ENCODE results near the gene COASY.
A peak's percentile ranks its signal among the peaks of the same experiment; 100 is the strongest.

The COASY gene

DNA sequence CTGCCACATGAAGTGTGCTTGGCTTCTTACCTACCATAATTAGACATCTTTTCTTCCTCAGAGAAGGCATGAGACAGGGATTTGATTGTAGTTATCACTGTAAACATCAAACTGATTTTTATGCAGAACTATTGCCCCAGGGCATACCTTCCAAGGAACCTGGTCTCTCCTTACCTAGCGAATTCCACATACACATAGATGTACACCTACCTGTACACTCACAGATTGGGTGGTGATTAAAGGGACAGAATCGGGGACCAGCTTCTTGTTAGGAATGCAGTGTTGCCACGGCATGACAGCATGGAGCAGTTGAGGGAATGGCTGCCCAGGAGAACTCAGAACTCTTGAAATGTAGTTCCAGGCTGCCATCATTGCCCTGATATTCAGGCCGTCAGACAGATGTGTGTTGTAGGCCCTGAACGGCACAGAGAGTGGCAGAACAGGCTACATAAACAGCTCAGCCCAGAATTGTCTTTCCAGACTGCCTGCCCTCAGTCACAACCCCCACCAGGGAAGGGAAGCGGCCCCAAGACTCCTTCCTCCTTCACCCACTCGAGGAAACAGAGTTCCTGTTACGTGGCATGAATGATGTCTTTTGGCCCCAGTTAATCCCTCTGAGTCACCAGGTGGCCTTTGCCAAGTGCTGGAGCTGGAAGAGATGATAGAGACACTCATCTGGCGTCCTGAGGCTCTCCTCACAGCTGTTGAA, 43.7 kb upstream of the COASY start:
- no peak for TF ChIP-seq TOX (CRISPR knock-in tag; IDR thresholded peaks at IDR 0.05; ENCODE audit: borderline replicate concordance)
- no peak for TF ChIP-seq OSR1 (CRISPR knock-in tag; IDR thresholded peaks at IDR 0.05)
- no peak for TF ChIP-seq CSDC2 (CRISPR knock-in tag; IDR thresholded peaks at IDR 0.05)
- TF ChIP-seq PPARA (CRISPR knock-in tag; IDR thresholded peaks at IDR 0.05; ENCODE audit: borderline replicate concordance): no peak
- TF ChIP-seq, protein P1, sequence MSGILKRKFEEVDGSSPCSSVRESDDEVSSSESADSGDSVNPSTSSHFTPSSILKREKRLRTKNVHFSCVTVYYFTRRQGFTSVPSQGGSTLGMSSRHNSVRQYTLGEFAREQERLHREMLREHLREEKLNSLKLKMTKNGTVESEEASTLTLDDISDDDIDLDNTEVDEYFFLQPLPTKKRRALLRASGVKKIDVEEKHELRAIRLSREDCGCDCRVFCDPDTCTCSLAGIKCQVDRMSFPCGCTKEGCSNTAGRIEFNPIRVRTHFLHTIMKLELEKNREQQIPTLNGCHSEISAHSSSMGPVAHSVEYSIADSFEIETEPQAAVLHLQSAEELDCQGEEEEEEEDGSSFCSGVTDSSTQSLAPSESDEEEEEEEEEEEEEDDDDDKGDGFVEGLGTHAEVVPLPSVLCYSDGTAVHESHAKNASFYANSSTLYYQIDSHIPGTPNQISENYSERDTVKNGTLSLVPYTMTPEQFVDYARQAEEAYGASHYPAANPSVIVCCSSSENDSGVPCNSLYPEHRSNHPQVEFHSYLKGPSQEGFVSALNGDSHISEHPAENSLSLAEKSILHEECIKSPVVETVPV (CRISPR knock-in tag; IDR thresholded peaks at IDR 0.05): no peak
- no peak for TF ChIP-seq ISL1 (CRISPR knock-in tag; IDR thresholded peaks at IDR 0.05)
- TF ChIP-seq ZFP30 (CRISPR knock-in tag; IDR thresholded peaks at IDR 0.05): no peak
- TF ChIP-seq, protein P2, sequence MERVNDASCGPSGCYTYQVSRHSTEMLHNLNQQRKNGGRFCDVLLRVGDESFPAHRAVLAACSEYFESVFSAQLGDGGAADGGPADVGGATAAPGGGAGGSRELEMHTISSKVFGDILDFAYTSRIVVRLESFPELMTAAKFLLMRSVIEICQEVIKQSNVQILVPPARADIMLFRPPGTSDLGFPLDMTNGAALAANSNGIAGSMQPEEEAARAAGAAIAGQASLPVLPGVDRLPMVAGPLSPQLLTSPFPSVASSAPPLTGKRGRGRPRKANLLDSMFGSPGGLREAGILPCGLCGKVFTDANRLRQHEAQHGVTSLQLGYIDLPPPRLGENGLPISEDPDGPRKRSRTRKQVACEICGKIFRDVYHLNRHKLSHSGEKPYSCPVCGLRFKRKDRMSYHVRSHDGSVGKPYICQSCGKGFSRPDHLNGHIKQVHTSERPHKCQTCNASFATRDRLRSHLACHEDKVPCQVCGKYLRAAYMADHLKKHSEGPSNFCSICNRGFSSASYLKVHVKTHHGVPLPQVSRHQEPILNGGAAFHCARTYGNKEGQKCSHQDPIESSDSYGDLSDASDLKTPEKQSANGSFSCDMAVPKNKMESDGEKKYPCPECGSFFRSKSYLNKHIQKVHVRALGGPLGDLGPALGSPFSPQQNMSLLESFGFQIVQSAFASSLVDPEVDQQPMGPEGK (CRISPR knock-in tag; IDR thresholded peaks at IDR 0.05; ENCODE audit: borderline replicate concordance): no peak
- TF ChIP-seq ZNF8 (CRISPR knock-in tag; IDR thresholded peaks at IDR 0.05): no peak
- TF ChIP-seq, protein P3, sequence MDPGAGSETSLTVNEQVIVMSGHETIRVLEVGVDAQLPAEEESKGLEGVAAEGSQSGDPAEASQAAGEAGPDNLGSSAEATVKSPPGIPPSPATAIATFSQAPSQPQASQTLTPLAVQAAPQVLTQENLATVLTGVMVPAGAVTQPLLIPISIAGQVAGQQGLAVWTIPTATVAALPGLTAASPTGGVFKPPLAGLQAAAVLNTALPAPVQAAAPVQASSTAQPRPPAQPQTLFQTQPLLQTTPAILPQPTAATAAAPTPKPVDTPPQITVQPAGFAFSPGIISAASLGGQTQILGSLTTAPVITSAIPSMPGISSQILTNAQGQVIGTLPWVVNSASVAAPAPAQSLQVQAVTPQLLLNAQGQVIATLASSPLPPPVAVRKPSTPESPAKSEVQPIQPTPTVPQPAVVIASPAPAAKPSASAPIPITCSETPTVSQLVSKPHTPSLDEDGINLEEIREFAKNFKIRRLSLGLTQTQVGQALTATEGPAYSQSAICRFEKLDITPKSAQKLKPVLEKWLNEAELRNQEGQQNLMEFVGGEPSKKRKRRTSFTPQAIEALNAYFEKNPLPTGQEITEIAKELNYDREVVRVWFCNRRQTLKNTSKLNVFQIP (CRISPR knock-in tag; IDR thresholded peaks at IDR 0.05; ENCODE audit: borderline replicate concordance, low read depth): no peak
- no peak for TF ChIP-seq SNAI2 (CRISPR knock-in tag; IDR thresholded peaks at IDR 0.05)
- TF ChIP-seq ZNF70 (CRISPR knock-in tag; IDR thresholded peaks at IDR 0.05): no peak
- peak; percentile 36 for ATAC-seq

DNA sequence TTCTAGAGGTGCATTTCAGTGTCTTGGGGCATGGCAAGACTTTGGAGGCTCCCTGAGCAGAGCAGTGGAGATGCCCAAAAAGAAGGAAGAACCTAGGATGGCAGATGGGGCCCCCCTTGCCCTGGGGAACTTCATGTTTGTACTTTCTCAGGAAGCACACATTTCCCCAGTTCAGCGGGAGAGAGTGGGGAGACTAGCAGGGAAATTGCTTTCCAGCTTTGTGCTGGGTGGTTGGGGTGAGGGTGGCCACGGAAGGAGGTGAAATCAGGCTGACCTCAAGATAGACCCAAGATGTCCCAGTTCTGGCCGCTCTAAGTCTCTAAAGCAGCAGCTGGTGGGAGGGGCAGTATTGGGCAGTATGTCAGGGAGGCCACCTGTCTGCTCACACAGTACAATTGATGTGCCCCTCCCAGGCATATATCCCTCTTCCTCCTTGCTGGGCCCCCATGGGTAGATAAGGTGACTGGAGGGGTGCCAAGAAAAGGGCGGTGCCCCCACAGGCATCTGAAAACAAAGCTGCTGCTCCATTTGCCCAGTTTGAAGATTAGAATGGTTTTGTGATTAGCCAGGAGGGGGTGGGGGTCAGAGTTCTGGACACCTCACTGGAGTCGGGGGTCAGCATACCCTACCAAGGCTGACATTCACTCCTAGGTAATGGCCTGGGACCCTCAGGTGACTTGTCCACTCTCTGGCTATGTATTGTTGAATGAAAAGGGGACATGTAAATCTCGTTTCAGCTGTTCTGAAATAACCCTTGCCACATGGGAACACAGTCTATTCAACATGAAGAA, 43.0 kb upstream of the COASY start:
- TF ChIP-seq CSDC2 (CRISPR knock-in tag; IDR thresholded peaks at IDR 0.05) (no peak), ESRRG (CRISPR knock-in tag; IDR thresholded peaks at IDR 0.05) (no peak), TCF4 (CRISPR knock-in tag; IDR thresholded peaks at IDR 0.05; ENCODE audit: borderline replicate concordance) (no peak)
- no peak for ATAC-seq

DNA sequence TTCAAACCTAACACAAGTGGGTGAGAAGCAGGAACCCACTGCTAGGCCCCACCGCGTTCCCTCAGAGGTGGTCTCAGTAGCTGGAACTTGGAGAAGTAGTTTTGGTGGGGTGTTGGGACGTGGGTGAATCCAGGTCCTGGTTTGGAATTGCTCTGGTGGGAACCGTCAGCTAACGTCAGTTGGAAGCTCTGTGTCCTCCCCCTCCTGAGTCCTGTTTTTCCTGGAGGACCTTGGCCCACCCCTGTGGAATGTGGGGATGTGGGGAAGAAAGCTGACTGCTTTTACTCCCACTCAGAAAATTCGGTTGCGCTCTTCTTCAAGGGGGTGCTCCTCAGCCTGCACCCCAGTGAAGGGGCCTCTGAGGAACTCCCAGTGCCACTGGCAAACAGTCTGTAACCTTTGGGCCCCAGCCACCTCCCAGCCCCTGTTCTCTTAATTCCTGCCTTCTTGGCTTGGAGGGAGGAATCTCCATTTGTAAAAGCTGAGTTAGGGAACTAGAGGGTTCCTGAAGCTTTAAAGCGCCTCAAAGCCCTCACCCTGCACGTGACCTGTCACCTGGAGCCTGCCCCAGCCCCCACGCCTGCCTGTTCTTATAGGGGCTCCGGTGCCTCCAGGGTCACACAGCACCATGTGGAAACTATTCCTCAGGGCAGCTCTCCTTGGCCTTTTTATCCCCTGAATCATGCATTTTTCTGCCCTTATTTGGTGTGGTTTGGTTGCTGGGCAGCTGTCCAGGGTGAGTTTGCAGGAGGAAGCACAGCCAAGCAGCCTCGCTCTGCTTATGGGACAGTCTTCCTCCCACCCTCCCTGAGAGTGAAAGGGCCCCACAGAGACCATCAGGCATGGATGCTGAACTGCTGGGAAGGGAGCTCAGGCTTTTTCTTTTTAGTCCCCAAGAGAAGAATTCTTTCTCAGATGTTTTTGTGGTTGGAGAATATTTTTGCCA, 42.1 kb upstream of the COASY start:
- TF ChIP-seq, protein P4, sequence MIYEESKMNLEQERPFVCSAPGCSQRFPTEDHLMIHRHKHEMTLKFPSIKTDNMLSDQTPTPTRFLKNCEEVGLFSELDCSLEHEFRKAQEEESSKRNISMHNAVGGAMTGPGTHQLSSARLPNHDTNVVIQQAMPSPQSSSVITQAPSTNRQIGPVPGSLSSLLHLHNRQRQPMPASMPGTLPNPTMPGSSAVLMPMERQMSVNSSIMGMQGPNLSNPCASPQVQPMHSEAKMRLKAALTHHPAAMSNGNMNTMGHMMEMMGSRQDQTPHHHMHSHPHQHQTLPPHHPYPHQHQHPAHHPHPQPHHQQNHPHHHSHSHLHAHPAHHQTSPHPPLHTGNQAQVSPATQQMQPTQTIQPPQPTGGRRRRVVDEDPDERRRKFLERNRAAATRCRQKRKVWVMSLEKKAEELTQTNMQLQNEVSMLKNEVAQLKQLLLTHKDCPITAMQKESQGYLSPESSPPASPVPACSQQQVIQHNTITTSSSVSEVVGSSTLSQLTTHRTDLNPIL (CRISPR knock-in tag; IDR thresholded peaks at IDR 0.05; ENCODE audit: low read depth): no peak
- TF ChIP-seq, protein P5, sequence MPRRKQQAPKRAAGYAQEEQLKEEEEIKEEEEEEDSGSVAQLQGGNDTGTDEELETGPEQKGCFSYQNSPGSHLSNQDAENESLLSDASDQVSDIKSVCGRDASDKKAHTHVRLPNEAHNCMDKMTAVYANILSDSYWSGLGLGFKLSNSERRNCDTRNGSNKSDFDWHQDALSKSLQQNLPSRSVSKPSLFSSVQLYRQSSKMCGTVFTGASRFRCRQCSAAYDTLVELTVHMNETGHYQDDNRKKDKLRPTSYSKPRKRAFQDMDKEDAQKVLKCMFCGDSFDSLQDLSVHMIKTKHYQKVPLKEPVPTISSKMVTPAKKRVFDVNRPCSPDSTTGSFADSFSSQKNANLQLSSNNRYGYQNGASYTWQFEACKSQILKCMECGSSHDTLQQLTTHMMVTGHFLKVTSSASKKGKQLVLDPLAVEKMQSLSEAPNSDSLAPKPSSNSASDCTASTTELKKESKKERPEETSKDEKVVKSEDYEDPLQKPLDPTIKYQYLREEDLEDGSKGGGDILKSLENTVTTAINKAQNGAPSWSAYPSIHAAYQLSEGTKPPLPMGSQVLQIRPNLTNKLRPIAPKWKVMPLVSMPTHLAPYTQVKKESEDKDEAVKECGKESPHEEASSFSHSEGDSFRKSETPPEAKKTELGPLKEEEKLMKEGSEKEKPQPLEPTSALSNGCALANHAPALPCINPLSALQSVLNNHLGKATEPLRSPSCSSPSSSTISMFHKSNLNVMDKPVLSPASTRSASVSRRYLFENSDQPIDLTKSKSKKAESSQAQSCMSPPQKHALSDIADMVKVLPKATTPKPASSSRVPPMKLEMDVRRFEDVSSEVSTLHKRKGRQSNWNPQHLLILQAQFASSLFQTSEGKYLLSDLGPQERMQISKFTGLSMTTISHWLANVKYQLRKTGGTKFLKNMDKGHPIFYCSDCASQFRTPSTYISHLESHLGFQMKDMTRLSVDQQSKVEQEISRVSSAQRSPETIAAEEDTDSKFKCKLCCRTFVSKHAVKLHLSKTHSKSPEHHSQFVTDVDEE (CRISPR knock-in tag; IDR thresholded peaks at IDR 0.05): no peak
- TF ChIP-seq ARNTL (CRISPR knock-in tag; IDR thresholded peaks at IDR 0.05; ENCODE audit: borderline replicate concordance, low read depth) (no peak), ZC3H10 (CRISPR knock-in tag; IDR thresholded peaks at IDR 0.05) (no peak), GLIS3 (CRISPR knock-in tag; IDR thresholded peaks at IDR 0.05) (no peak), ZFP30 (CRISPR knock-in tag; IDR thresholded peaks at IDR 0.05) (no peak), ISL1 (CRISPR knock-in tag; IDR thresholded peaks at IDR 0.05) (no peak)
- TF ChIP-seq, protein P2 (CRISPR knock-in tag; IDR thresholded peaks at IDR 0.05; ENCODE audit: borderline replicate concordance): no peak
- ATAC-seq: peak; percentile 79

Measured in SK-N-SH treated with all-trans-retinoic acid at 6 μM for 48 hours (cell line).